Activated T-cell treated with anti-CD3 and anti-CD28 coated beads, Interleukin-2, amount 50 U/mL, for 4 hours (primary cell): ENCODE measurements around the gene NPHS1. TPM values are rescaled to one million over a fixed set of nuclear protein-coding genes. Genes with fewer than 3 reads are reported as not detected.
"Not testable (repeated sequence)": the region's sequence is repeated elsewhere in the genome, so short reads cannot be mapped to it uniquely, and the experiment has no call there.

Experiments used
- ATAC-seq, 2 donors: fragments of 200-7000 bp; cut with Tn5 transposase; one replicate each; pipeline ENCODE4 v1.10.0; 2021
- DNase-seq: peaks from one replicate; pipeline ENCODE4 v3.0.0-alpha.2; 2020
- H3K27me3 Mint-ChIP-seq: one replicate; pipeline ENCODE4 v1.8.0; 2021; ENCODE audit warnings: low read depth, mixed read lengths
- H3K36me3 Mint-ChIP-seq: one replicate; pipeline ENCODE4 v1.8.0; 2022; ENCODE audit warnings: mixed read lengths; ENCODE audit not compliant: insufficient read depth
- H3K4me1 Mint-ChIP-seq: one replicate; pipeline ENCODE4 v1.8.0; 2021; ENCODE audit warnings: low read depth, mixed read lengths
- H3K4me3 Mint-ChIP-seq: one replicate; pipeline ENCODE4 v1.8.0; 2021; ENCODE audit warnings: mild to moderate bottlenecking, moderate library complexity, mixed read lengths
- H3K9me3 Mint-ChIP-seq: one replicate; pipeline ENCODE4 v1.8.0; 2021; ENCODE audit warnings: mixed read lengths
- total RNA-seq, 3 donors: library from RNA; stranded (reverse); gene quantifications; one replicate each; pipeline ENCODE4 v1.2.1, GENCODE V29; 2021

NPHS1 gene
- total RNA-seq, 3 donors from 2014 or later: 0.13 to 0.16 TPM; not detected in 1

DNA sequence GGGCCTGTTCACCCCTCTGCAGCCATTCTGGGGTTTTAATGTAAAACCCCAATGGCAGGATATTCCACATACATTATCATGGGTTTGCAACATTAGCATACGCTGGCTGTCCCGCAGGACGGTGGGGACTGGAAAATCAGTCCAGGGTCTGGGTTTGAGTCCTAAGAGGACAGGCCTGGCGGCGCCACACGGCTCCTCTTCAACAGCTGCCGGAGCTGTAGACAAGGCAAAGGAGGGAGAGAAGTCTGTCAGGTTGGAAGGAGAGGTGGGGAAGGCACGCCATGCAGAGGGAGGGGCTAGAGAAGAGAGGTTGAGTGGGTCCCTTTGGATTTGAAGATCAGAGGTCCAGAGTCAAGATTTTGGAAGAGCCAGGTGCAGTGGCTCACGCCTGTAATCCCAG lies 36.1 kb upstream of the NPHS1 start:
- ATAC-seq (no peak), DNase-seq (no peak)
- peaks cover 4% of the 10 kb centered on the region for H3K4me1 Mint-ChIP-seq
- H3K4me3 Mint-ChIP-seq: no peak overlapping the region
- no peaks in the 10 kb centered on the region for H3K9me3 Mint-ChIP-seq
- H3K27me3 Mint-ChIP-seq: no peaks in the 10 kb centered on the region
- peaks cover 32% of the 10 kb centered on the region for H3K36me3 Mint-ChIP-seq

DNA sequence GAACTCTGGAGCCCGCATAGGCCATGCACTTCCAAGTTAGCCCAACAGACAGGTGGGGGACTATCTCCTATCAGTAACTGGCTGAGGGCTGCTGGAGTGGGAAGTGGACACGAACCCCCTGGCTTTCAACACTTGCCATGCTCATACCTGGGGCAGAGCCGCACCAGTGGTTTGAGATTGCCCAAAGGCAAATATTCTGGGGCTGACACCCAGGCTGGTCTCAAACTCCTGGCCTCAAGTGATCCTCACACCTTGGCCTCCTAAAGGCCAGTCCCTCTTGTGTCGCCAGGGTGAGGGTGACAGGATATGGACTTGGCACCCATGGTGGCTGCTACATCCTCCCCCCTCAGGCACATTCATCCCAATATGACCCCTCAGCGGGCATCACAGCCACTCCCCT lies 34.9 kb upstream of the NPHS1 start:
- Mint-ChIP-seq H3K9me3 (no peaks in the 10 kb centered on the region), H3K4me3 (no peak overlapping the region), H3K4me1 (peaks cover 4% of the 10 kb centered on the region), H3K36me3 (peaks cover 23% of the 10 kb centered on the region), H3K27me3 (no peaks in the 10 kb centered on the region)
- no peak for ATAC-seq
- no peak for DNase-seq

DNA sequence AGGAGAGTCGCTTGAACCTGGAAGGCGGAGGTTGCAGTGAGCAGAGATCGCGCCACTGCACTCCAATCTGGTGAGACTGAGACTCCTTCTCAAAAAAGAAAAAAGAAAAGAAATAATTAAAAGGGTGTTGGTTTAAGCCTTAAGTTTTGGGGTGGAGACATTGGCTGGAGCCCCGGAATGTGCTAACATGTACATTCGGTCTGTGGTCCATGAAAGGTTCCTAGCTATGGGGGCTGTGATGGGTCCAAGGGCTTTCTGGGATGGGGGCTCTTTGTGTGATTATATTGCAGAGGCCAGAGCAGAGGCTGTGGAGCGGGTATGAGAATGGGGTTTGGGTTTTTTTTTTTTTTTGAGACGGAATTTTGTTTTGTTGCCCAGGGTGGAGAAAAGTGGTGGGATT lies 33.6 kb upstream of the NPHS1 start:
- DNase-seq: no peak
- Mint-ChIP-seq H3K9me3 (no peaks in the 10 kb centered on the region), H3K4me3 (no peak overlapping the region), H3K27me3 (peaks cover 2% of the 10 kb centered on the region), H3K4me1 (peaks cover 6% of the 10 kb centered on the region), H3K36me3 (peaks cover 20% of the 10 kb centered on the region)
- no peak for ATAC-seq

DNA sequence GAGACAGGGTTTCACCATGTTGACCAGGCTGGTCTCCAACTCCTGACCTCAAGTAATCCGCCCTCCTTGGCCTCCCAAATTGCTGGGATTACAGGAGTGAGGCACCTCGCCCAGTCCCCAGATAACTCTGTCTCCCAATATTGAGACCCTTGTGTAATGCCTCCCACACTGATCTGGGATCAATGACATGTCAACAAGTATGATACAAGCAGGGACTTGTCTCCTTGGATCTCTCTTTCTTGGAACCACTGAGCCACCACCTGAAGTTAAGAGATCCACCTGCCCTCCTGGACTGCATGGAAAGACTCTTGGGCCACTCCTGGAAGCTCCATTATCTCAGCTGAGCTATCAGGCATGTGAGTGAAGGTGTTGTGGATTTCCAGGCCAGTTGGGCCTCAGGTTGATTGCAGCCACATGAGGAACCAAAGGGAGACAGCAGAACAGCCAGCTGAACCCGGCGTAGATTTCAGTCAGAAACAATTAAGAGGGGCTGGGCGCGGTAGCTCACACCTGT lies 33.0 kb upstream of the NPHS1 start:
- DNase-seq: no peak
- H3K36me3 Mint-ChIP-seq: peaks cover 17% of the 10 kb centered on the region
- no peaks in the 10 kb centered on the region for H3K9me3 Mint-ChIP-seq
- peaks cover 2% of the 10 kb centered on the region for H3K27me3 Mint-ChIP-seq
- ATAC-seq: no peak
- peaks cover 6% of the 10 kb centered on the region for H3K4me1 Mint-ChIP-seq
- H3K4me3 Mint-ChIP-seq: no peak overlapping the region

DNA sequence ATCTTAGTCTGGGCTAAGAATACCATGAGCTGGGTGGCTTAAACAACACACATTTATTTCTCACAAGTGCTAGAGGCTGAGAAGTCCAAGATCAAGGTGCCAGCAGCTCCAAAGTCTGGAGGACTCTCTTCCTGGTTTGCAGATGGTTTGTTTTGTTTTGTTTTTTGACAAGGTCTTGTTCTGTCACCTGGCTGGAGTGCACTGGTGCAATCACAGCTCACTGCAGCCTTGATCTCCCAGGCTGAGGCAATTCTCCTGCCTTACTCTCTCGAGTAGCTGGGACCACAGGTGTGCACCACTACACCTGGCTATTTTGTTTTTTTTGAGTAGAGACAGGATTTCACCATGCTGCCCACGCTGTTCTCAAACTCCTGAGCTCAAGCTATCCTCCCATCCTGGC lies 31.6 kb upstream of the NPHS1 start:
- H3K4me3 Mint-ChIP-seq: no peak overlapping the region
- H3K9me3 Mint-ChIP-seq: no peaks in the 10 kb centered on the region
- DNase-seq (peak; percentile 21), ATAC-seq (no peak)
- H3K4me1 Mint-ChIP-seq: peaks cover 8% of the 10 kb centered on the region
- H3K27me3 Mint-ChIP-seq: peaks cover 16% of the 10 kb centered on the region
- H3K36me3 Mint-ChIP-seq: peaks cover 13% of the 10 kb centered on the region

DNA sequence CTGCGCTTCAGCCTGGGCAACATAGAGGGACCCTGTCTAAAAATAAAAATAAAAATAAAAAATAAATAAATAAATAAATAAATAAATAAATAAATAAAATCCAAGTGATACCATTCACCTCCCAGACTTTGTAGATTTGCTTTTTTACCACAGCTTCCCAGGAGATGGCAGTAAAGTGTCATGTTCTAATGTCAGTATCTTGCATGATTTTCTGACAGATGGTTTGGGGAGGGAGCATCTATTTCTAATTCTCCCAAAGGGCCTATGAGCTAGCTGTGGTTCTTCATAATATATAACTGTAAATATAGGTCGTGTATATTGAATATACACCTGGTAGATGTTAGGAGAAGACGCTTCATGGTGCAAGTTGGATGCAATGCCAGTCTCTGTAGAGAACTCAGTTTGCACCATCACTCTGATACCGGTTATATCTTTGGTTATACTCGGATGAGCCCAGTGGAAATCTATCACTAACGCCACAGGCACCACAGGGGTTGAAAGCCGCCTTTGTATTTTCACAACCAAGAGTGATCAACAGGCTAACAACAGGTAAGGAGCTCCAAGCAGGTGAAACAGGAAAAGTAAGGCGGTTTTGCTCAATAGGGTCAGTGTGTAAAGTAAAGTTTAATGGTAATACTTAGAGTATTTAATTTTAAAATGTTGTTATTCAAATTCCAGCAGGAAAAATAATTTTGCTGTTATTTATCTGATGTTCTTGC lies 30.0 kb upstream of the NPHS1 start:
- H3K4me1 Mint-ChIP-seq: peaks cover 8% of the 10 kb centered on the region
- H3K4me3 Mint-ChIP-seq: no peak overlapping the region
- peaks cover 28% of the 10 kb centered on the region for H3K27me3 Mint-ChIP-seq
- peaks cover 3% of the 10 kb centered on the region for H3K36me3 Mint-ChIP-seq
- H3K9me3 Mint-ChIP-seq: no peaks in the 10 kb centered on the region
- no peak for DNase-seq
- ATAC-seq: peak in 1 of 2 donors; percentile 44

DNA sequence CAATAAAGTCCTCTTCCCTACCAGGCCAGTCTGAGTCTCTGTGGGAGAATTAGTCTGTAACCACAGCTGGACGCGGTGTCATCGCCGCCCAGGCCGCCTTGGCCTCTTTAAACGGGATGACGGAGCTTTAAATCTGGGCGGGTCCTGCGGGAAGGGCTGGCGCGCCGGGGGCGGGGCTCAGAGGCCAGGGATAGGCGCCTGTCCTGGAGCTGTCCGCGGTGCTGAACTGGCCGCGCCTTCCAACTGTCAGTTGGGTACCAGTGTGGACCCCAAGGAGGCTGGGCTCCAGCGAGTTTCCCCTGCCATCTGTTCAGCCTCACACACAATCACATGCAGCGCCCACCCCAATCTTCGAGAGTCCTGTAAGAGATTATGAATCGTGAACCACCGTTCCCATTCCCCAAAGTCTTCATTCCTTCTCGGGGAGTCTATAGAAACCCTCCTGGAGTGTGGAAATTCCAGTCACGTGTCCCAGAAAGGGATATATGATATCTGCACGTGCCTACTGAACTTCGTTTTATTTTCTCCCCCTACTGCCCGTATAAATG lies 27.5 kb upstream of the NPHS1 start:
- Mint-ChIP-seq H3K4me1 (peaks cover 8% of the 10 kb centered on the region), H3K36me3 (no peaks in the 10 kb centered on the region), H3K4me3 (no peak overlapping the region), H3K27me3 (peaks cover 36% of the 10 kb centered on the region), H3K9me3 (no peaks in the 10 kb centered on the region)
- DNase-seq (peak; percentile 57), ATAC-seq (peak; percentile 89 to 95)

DNA sequence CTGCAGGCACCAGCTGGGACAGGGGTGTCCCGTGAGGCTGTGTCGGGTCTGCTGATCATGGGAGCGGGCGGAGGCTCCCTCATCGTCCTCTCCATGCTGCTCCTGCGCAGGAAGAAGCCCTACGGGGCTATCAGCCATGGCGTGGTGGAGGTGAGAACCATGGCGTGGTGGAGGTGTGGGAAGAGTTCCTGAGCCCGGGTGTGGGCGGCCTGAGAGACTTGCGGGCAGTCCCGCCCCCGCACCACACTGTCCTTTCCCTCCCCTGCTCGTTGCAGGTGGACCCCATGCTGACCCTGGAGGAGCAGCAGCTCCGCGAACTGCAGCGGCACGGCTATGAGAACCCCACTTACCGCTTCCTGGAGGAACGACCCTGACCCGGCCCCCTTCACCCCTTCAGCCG lies 26.8 kb upstream of the NPHS1 start:
- ATAC-seq (no peak), DNase-seq (no peak)
- Mint-ChIP-seq H3K9me3 (no peaks in the 10 kb centered on the region), H3K4me3 (no peak overlapping the region), H3K27me3 (peaks cover 36% of the 10 kb centered on the region), H3K36me3 (no peaks in the 10 kb centered on the region), H3K4me1 (peaks cover 8% of the 10 kb centered on the region)

DNA sequence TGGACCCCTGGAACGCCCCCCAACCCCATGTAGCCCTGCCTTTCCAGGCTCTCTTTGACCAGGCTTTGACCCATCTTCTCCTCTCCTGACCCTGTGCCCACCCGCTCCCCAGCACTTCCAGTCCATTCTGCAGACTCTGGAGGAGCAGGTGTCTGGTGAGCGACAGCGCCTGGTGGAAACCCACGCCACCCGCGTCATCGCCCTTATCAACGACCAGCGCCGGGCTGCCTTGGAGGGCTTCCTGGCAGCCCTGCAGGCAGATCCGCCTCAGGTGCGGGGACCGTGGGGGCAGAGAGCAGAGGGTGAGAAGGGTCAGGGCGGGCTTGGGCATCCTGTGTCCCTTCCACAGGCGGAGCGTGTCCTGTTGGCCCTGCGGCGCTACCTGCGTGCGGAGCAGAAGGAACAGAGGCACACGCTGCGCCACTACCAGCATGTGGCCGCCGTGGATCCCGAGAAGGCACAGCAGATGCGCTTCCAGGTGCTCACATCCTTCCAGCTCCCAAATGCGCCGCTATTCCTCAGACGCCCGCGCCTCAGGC lies 22.2 kb upstream of the NPHS1 start:
- H3K27me3 Mint-ChIP-seq: peaks cover 57% of the 10 kb centered on the region
- H3K36me3 Mint-ChIP-seq: peaks cover 2% of the 10 kb centered on the region
- no peak overlapping the region for H3K4me3 Mint-ChIP-seq

DNA sequence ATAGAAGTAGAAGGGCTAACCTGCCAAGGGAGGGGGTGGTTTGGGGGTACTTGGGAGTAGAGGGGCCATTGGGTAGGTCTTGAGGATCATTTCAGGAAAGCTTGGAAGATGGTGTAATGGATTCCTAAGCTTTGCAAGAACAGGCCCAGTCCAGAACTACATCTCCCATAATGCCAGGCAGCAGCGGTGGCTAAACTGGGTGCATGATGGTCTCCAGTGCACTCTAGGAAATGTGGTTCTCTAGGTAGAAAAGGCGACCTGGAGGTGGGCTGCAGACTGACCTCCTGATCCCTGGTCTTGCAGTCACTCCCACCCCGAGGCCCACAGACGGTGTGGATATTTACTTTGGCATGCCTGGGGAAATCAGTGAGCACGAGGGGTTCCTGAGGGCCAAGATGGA lies 19.9 kb upstream of the NPHS1 start:
- H3K4me1 Mint-ChIP-seq: peaks cover 12% of the 10 kb centered on the region
- no peak overlapping the region for H3K4me3 Mint-ChIP-seq
- no peak for ATAC-seq
- DNase-seq: no peak
- H3K9me3 Mint-ChIP-seq: no peaks in the 10 kb centered on the region
- peaks cover 54% of the 10 kb centered on the region for H3K27me3 Mint-ChIP-seq
- peaks cover 2% of the 10 kb centered on the region for H3K36me3 Mint-ChIP-seq

More for the DNA sequence above, 22.2 kb upstream of the NPHS1 start:
- no peak for ATAC-seq
- H3K4me1 Mint-ChIP-seq: peaks cover 8% of the 10 kb centered on the region
- no peak for DNase-seq
- no peaks in the 10 kb centered on the region for H3K9me3 Mint-ChIP-seq

DNA sequence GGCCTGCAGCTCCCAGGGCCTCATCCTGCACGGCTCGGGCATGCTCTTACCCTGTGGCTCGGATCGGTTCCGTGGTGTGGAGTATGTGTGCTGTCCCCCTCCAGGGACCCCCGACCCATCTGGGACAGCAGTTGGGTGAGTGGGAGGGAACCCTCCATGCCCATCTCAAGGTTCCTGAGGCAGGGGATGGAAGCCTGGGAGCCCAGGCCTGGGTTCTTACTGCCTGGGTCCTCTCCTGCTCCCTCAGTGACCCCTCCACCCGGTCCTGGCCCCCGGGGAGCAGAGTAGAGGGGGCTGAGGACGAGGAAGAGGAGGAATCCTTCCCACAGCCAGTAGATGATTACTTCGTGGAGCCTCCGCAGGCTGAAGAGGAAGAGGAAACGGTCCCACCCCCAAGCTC lies 19.3 kb upstream of the NPHS1 start:
- H3K4me1 Mint-ChIP-seq: peaks cover 12% of the 10 kb centered on the region
- H3K36me3 Mint-ChIP-seq: peaks cover 2% of the 10 kb centered on the region
- ATAC-seq: no peak
- H3K27me3 Mint-ChIP-seq: peaks cover 50% of the 10 kb centered on the region
- DNase-seq: no peak
- H3K4me3 Mint-ChIP-seq: no peak overlapping the region
- no peaks in the 10 kb centered on the region for H3K9me3 Mint-ChIP-seq

DNA sequence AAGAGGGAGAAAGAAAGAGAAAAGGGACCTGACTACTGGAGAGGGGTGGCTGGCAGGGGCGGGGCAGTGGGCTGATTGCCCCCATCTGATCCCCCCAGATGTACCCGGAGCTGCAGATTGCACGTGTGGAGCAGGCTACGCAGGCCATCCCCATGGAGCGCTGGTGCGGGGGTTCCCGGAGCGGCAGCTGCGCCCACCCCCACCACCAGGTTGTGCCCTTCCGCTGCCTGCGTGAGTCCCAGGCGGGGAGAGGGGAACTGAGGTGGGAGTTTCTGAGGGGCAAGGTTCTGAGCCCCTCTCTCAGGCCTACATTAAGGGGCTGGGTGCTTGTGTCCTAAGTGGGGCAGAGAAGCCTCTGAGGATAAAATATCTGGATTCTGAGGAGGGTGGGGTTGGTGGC lies 18.5 kb upstream of the NPHS1 start:
- peaks cover 12% of the 10 kb centered on the region for H3K4me1 Mint-ChIP-seq
- H3K9me3 Mint-ChIP-seq: no peaks in the 10 kb centered on the region
- no peak for ATAC-seq
- no peak overlapping the region for H3K4me3 Mint-ChIP-seq
- peaks cover 2% of the 10 kb centered on the region for H3K36me3 Mint-ChIP-seq
- no peak for DNase-seq
- peaks cover 53% of the 10 kb centered on the region for H3K27me3 Mint-ChIP-seq

DNA sequence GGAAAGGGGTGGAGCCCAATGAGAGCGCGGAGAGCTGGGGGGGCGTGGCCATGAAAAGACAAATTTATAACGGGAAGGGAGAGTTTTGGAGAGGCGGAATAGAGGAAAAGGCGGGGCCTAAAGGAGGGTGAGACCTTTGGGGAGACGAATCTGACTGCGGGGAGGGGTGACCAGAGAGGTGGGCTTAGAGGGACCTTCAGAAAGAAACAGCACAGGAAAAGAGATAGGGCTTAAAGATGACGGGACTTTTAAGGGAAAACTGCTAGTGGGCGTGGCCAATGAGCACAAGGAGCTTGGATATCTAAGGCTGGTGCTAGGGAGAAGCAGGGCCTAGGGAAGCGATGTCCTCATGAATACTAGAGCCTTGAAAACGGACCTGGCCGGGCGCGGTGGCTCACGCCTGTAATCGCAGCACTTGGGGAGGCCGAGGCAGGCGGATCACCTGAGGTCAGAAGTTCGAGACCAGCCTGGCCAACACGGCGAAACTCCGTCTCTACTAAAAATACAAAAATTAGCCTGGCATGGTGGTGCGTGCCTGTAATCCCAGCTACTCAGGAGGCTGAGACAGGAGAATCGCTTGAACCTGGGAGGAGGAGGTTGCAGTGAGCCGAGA lies 17.9 kb upstream of the NPHS1 start:
- Mint-ChIP-seq H3K4me1 (peaks cover 12% of the 10 kb centered on the region), H3K27me3 (peaks cover 59% of the 10 kb centered on the region), H3K4me3 (peak overlapping the region; percentile 58)
- not testable (repeated sequence) for H3K9me3 Mint-ChIP-seq, H3K36me3 Mint-ChIP-seq, DNase-seq, ATAC-seq

DNA sequence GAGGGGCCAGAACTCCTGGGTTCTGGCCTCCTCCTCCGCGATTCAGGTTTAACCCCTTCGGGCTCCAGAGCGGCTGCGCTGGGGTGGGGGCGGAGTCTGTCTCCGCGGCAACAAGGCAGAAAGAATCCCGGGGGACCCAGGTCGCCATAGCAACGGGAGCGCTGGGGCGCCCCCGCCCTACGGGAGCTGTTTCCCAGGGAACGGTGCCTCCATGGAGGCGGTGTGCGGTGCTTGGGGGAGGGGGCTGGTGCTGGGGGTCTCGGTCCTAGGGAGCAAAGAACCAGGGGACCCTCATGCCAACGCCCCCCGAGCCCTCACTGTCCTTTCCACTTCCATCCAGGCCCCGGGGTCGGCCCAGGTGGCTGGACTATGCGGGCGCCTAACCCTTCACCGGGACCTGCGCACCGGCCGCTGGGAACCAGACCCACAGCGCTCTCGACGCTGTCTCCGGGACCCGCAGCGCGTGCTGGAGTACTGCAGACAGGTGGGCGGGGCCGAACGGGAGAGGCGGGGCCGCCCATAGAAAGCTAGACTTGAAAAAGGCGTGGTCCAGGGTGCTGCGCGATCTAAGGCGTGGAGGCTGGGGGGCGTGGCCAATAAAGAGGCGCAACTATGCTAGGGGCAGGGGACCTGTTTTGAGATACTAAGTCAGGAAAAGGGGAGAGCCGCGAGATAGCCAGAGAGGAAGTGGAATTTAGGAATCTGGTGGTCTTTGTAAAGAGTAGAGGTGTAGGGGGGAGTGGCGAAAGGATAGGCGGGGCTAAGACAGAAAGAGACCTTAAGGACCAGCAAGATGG lies 17.2 kb upstream of the NPHS1 start:
- ATAC-seq: peak; percentile 86 to 88
- Mint-ChIP-seq H3K27me3 (peaks cover 65% of the 10 kb centered on the region), H3K36me3 (peaks cover 2% of the 10 kb centered on the region)

More for the DNA sequence above, 17.2 kb upstream of the NPHS1 start:
- Mint-ChIP-seq H3K4me3 (peak overlapping the region; percentile 58), H3K4me1 (peaks cover 12% of the 10 kb centered on the region), H3K9me3 (no peaks in the 10 kb centered on the region)
- peak; percentile 73 for DNase-seq
